ENCODE data around the gene NR3C2.

Gene NR3C2

GRCh38 chr4:148184922-148185321 is 257.3 kb downstream of the NR3C2 start:
- TF ChIP-seq, protein P1, sequence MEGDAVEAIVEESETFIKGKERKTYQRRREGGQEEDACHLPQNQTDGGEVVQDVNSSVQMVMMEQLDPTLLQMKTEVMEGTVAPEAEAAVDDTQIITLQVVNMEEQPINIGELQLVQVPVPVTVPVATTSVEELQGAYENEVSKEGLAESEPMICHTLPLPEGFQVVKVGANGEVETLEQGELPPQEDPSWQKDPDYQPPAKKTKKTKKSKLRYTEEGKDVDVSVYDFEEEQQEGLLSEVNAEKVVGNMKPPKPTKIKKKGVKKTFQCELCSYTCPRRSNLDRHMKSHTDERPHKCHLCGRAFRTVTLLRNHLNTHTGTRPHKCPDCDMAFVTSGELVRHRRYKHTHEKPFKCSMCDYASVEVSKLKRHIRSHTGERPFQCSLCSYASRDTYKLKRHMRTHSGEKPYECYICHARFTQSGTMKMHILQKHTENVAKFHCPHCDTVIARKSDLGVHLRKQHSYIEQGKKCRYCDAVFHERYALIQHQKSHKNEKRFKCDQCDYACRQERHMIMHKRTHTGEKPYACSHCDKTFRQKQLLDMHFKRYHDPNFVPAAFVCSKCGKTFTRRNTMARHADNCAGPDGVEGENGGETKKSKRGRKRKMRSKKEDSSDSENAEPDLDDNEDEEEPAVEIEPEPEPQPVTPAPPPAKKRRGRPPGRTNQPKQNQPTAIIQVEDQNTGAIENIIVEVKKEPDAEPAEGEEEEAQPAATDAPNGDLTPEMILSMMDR (IDR thresholded peaks at IDR 0.05; ENCODE audit: insufficient read depth, low read length, missing control alignments): no peak
- ChIA-PET CTCF (no interaction called here), POLR2A (no interaction called here)
- no peak overlapping the region for H3K4me3 ChIP-seq (ENCODE audit: low read depth, low read length)
- DNase-seq (ENCODE audit: low read depth, low spot score): no peak

- ChIA-PET CTCF (no interaction called here), POLR2A (no interaction called here)
- TF ChIP-seq, protein P1 (IDR thresholded peaks at IDR 0.05; ENCODE audit: insufficient read depth, low read length, missing control alignments): no peak
- no peak overlapping the region for H3K4me3 ChIP-seq (ENCODE audit: low read depth, low read length)
- no peak for DNase-seq (ENCODE audit: low read depth, low spot score)
Measured at GRCh38 chr4:148182230-148182911, 259.8 kb downstream of the NR3C2 start.

DNA sequence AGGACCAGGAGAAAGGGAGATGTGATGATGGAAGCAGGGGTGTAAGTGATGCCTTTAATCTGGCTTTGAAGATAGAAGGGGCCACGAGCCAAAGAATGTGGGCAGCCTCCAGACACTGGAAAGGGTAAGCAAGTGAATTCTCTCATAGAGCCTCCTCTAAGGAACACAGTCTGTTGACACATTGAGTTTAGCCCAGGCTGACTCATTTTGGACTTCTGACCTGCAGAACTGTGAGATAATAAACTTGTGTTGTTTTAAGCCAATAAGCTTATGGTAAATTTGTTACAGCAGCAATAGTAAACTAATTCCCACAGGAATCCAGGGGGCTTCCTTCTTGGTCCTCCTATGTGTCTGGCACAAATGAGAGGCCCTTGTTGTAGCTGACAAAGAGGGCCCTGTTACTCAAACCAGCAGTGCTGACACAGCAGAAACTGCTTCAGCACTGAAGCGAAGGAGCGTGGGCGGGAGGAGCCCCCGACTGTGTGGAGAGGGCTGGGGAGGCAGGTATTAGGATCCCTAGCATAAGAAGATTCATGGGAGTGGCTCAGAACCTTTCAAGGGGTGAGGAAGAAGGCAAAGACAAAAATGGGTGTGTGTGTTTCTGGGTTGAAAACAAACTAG is 268.7 kb downstream of the NR3C2 start:
- POLR2A ChIA-PET: no interaction called here
- TF ChIP-seq, protein P1 (IDR thresholded peaks at IDR 0.05; ENCODE audit: insufficient read depth, low read length, missing control alignments): no peak

GRCh38 chr4:148171596-148171995 is 270.6 kb downstream of the NR3C2 start:
- TF ChIP-seq, protein P1 (IDR thresholded peaks at IDR 0.05; ENCODE audit: insufficient read depth, low read length, missing control alignments): no peak
- ChIA-PET CTCF (no interaction called here), POLR2A (no interaction called here)
- H3K4me3 ChIP-seq (ENCODE audit: low read depth, low read length): no peak overlapping the region
- no peak for DNase-seq (ENCODE audit: low read depth, low spot score)

More for the DNA sequence above, 268.7 kb downstream of the NR3C2 start:
- no peak overlapping the region for H3K4me3 ChIP-seq (ENCODE audit: low read depth, low read length)
- CTCF ChIA-PET: no interaction called here
- no peak for DNase-seq (ENCODE audit: low read depth, low spot score)

DNA sequence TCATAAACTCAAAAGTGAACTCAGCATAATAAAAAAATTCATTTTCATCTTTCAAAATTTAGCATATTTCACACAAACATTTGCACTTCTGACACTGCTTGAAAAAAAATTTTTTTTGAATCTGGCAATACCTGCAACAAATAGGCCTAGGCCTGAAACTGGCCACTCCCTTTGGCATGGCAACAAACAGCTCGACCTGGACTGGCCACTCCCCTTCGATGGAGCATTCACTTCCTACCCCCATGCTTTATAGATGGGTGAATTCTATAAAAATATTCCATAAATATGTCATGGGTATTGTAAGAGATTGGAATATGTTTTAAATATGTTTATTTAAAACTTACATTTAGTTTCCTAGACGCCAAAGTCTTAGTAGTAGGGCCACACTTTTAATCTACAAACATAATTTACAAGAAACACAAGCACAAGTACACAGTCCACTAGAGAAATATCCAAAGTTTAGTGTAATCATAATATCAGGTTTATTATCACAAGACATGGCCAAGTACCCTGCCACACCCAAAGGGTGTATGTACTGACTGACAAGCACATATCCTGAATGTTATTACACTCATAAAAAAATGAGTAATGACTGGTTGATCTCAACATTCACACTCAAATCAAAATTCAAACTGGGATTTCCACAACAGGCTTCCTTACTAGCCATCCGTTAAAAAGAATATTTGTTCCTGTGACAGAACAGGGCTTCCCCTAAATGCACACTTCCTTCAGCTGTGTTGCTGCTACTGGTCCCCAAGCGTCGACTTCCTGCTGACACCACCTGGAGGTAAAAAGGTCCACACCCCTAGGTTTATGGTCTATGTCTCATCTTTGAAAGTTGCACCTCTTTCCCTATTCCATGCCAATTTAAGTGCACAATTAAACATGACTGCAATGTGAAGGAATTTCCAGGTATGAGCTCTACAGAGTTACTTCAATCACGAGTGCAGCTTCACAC is 271.5 kb downstream of the NR3C2 start:
- no peak overlapping the region for H3K4me3 ChIP-seq (ENCODE audit: low read depth, low read length)
- ChIA-PET CTCF (no interaction called here), POLR2A (no interaction called here)
- TF ChIP-seq, protein P1 (IDR thresholded peaks at IDR 0.05; ENCODE audit: insufficient read depth, low read length, missing control alignments): no peak
- DNase-seq (ENCODE audit: low read depth, low spot score): no peak

DNA sequence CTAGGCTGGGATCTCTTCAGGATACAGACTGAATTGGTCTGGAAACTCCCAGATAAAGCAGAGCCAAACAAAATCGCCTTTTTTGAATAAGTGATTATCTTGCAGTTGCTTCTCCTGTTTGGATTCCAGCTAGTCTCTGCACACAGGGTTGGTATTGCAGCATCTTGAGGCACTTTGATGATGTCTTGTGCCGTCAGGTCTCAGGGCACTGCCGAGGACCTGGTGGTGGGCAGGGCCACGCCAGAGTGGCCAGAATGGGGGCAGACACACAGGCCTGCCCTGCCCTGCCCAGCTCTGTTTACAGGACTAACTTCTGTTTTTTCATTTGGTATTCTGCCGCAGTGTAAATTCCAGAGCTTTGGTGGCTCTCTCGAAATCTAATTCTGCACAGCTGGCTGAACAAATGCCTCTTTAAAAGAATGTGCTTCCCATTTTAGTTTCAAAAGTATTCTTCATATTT is 276.1 kb downstream of the NR3C2 start:
- CTCF ChIA-PET: no interaction called here
- DNase-seq (ENCODE audit: low read depth, low spot score): no peak
- POLR2A ChIA-PET: no interaction called here
- H3K4me3 ChIP-seq (ENCODE audit: low read depth, low read length): no peak overlapping the region
- TF ChIP-seq, protein P1 (IDR thresholded peaks at IDR 0.05; ENCODE audit: insufficient read depth, low read length, missing control alignments): no peak
